Natural killer cell treated with Interleukin-12 subunit alpha and Interleukin-12 subunit beta and Interleukin-15 and Interleukin-18, amount 100 ng/mL, for 72 hours (primary cell): ENCODE data around the gene COMMD9. TPM values are rescaled to one million over a fixed set of nuclear protein-coding genes. Genes with fewer than 3 reads are reported as not detected.
A peak's percentile ranks its signal among the peaks of the same experiment; 100 is the strongest.

ENCODE experiments used
- ATAC-seq, 2 donors: fragments of 150-1000 bp; cut with Tn5 transposase in 1 of 2; sonication (Bioruptor Pico), chemical (Tn5 transposase) in 1 of 2; 2 replicates each; pipeline ENCODE4 v1.10.0; 2021
- DNase-seq: peaks from one replicate; pipeline ENCODE4 v3.0.0; 2022; ENCODE audit warnings: low spot score
- H3K27ac Mint-ChIP-seq, 2 donors: 1 replicate in 1 of 2; 2 replicates in 1 of 2; pipeline ENCODE4 v1.8.0; 2022; ENCODE audit warnings: mixed read lengths in 2 of 2, mild to moderate bottlenecking in 1 of 2, moderate library complexity in 1 of 2
- H3K27me3 Mint-ChIP-seq, 2 donors: 1 replicate in 1 of 2; 2 replicates in 1 of 2; pipeline ENCODE4 v1.8.0; 2022; ENCODE audit warnings: mixed read lengths in 2 of 2
- H3K36me3 Mint-ChIP-seq: one replicate; pipeline ENCODE4 v1.8.0; 2022; ENCODE audit warnings: mixed read lengths
- H3K4me1 Mint-ChIP-seq, 2 donors: 1 replicate in 1 of 2; 2 replicates in 1 of 2; pipeline ENCODE4 v1.8.0; 2022; ENCODE audit warnings: low read depth in 2 of 2, mixed read lengths in 2 of 2, mild to moderate bottlenecking in 1 of 2
- H3K4me3 Mint-ChIP-seq: one replicate; pipeline ENCODE4 v1.8.0; 2022; ENCODE audit warnings: mixed read lengths
- H3K9me3 Mint-ChIP-seq: 2 replicates; pipeline ENCODE4 v1.8.0; 2022; ENCODE audit warnings: mixed read lengths
- total RNA-seq, 2 donors: library from RNA; stranded (reverse); gene quantifications; one replicate each; pipeline ENCODE4 v1.2.3, GENCODE V29; 2022

COMMD9 gene
- total RNA-seq, 2 donors from 2014 or later: 49.1 to 54.8 TPM

GRCh38 chr11:36312611-36313472 is 23.6 kb upstream of the COMMD9 start:
- DNase-seq (no peak), ATAC-seq (peak; percentile 84 to 88)
- Mint-ChIP-seq H3K27ac (peak overlapping the region in 1 of 2 donors; percentile 79), H3K4me3 (peak overlapping the region; percentile 20), H3K4me1 (peaks cover 27 to 29% of the 10 kb centered on the region in 2 donors), H3K36me3 (no peaks in the 10 kb centered on the region), H3K27me3 (peaks cover 0 to 7% of the 10 kb centered on the region in 2 donors), H3K9me3 (no peaks in the 10 kb centered on the region)

GRCh38 chr11:36311926-36312595 is 22.8 kb upstream of the COMMD9 start:
- Mint-ChIP-seq H3K27ac (peak overlapping the region in 1 of 2 donors; percentile 79), H3K27me3 (peaks cover 0 to 4% of the 10 kb centered on the region in 2 donors), H3K4me1 (peaks cover 33 to 35% of the 10 kb centered on the region in 2 donors), H3K4me3 (peak overlapping the region; percentile 20), H3K9me3 (no peaks in the 10 kb centered on the region), H3K36me3 (no peaks in the 10 kb centered on the region)
- DNase-seq: no peak
- peak; percentile 26 to 52 for ATAC-seq

GRCh38 chr11:36309779-36310178 is 20.6 kb upstream of the COMMD9 start:
- Mint-ChIP-seq H3K36me3 (no peaks in the 10 kb centered on the region), H3K4me3 (no peak overlapping the region), H3K27ac (peak overlapping the region in 1 of 2 donors; percentile 2), H3K27me3 (no peaks in the 10 kb centered on the region), H3K9me3 (no peaks in the 10 kb centered on the region), H3K4me1 (peaks cover 41 to 49% of the 10 kb centered on the region in 2 donors)
- DNase-seq: no peak
- no peak for ATAC-seq

- Mint-ChIP-seq H3K4me3 (no peak overlapping the region), H3K27ac (peak overlapping the region in 1 of 2 donors; percentile 34), H3K9me3 (no peaks in the 10 kb centered on the region), H3K4me1 (peaks cover 41 to 46% of the 10 kb centered on the region in 2 donors), H3K36me3 (no peaks in the 10 kb centered on the region), H3K27me3 (no peaks in the 10 kb centered on the region)
- ATAC-seq (no peak), DNase-seq (no peak)
These were observed 19.4 kb upstream of the COMMD9 start for GRCh38 chr11:36308577-36308976.

- peak overlapping the region; percentile 5 to 60 for H3K27ac Mint-ChIP-seq
- H3K4me3 Mint-ChIP-seq: no peak overlapping the region
- no peaks in the 10 kb centered on the region for H3K27me3 Mint-ChIP-seq
- peaks cover 25 to 31% of the 10 kb centered on the region in 2 donors for H3K4me1 Mint-ChIP-seq
- peak in 1 of 2 donors; percentile 66 for ATAC-seq
- no peaks in the 10 kb centered on the region for H3K9me3 Mint-ChIP-seq
- H3K36me3 Mint-ChIP-seq: no peaks in the 10 kb centered on the region
- DNase-seq: no peak
These were observed 17.7 kb upstream of the COMMD9 start for GRCh38 chr11:36306888-36307287.

- DNase-seq (no peak), ATAC-seq (no peak)
- Mint-ChIP-seq H3K4me1 (peaks cover 21 to 25% of the 10 kb centered on the region in 2 donors), H3K27me3 (peaks cover 0 to 4% of the 10 kb centered on the region in 2 donors), H3K36me3 (no peaks in the 10 kb centered on the region), H3K27ac (no peak overlapping the region), H3K4me3 (no peak overlapping the region), H3K9me3 (no peaks in the 10 kb centered on the region)
These were observed 15.8 kb upstream of the COMMD9 start for GRCh38 chr11:36305047-36305446.

GRCh38 chr11:36304351-36304750 is 15.1 kb upstream of the COMMD9 start:
- Mint-ChIP-seq H3K4me1 (peaks cover 21 to 25% of the 10 kb centered on the region in 2 donors), H3K27me3 (peaks cover 0 to 4% of the 10 kb centered on the region in 2 donors), H3K27ac (no peak overlapping the region), H3K36me3 (no peaks in the 10 kb centered on the region), H3K9me3 (no peaks in the 10 kb centered on the region), H3K4me3 (no peak overlapping the region)
- ATAC-seq (no peak), DNase-seq (no peak)

- no peaks in the 10 kb centered on the region for H3K9me3 Mint-ChIP-seq
- no peaks in the 10 kb centered on the region for H3K36me3 Mint-ChIP-seq
- ATAC-seq (no peak), DNase-seq (no peak)
- H3K4me1 Mint-ChIP-seq: peaks cover 0 to 6% of the 10 kb centered on the region in 2 donors
- H3K27me3 Mint-ChIP-seq: peaks cover 0 to 6% of the 10 kb centered on the region in 2 donors
- no peak overlapping the region for H3K4me3 Mint-ChIP-seq
- peak overlapping the region in 1 of 2 donors; percentile 28 for H3K27ac Mint-ChIP-seq
These were observed 11.4 kb upstream of the COMMD9 start for GRCh38 chr11:36300650-36301049.

- no peaks in the 10 kb centered on the region for H3K9me3 Mint-ChIP-seq
- H3K27ac Mint-ChIP-seq: peak overlapping the region in 1 of 2 donors; percentile 61
- no peak for ATAC-seq
- peaks cover 4 to 17% of the 10 kb centered on the region in 2 donors for H3K4me1 Mint-ChIP-seq
- H3K27me3 Mint-ChIP-seq: peaks cover 0 to 6% of the 10 kb centered on the region in 2 donors
- H3K36me3 Mint-ChIP-seq: no peaks in the 10 kb centered on the region
- no peak overlapping the region for H3K4me3 Mint-ChIP-seq
- no peak for DNase-seq
These were observed 7.8 kb upstream of the COMMD9 start for GRCh38 chr11:36296884-36297543.

GRCh38 chr11:36295926-36296325 is 6.7 kb upstream of the COMMD9 start, which contains the start of gene PRR5L:
PRR5L (plus strand) TSS chr11:36296288; CDS start chr11:36401122, 104,834 bp downstream.
- Mint-ChIP-seq H3K4me1 (peaks cover 4 to 19% of the 10 kb centered on the region in 2 donors), H3K27ac (peak within 1 kb of the TSS in 1 of 2 donors; percentile 61), H3K36me3 (no peaks in the 10 kb centered on the region), H3K9me3 (no peaks in the 10 kb centered on the region), H3K27me3 (peaks cover 0 to 2% of the 10 kb centered on the region in 2 donors), H3K4me3 (no peak within 1 kb of the TSS)
- DNase-seq (no peak), ATAC-seq (no peak)

- ATAC-seq (peak; percentile 43 to 59), DNase-seq (peak; percentile 64)
- Mint-ChIP-seq H3K9me3 (no peaks in the 10 kb centered on the region), H3K4me3 (no peak overlapping the region), H3K27ac (peak overlapping the region in 1 of 2 donors; percentile 88), H3K4me1 (peaks cover 28 to 46% of the 10 kb centered on the region in 2 donors), H3K27me3 (no peaks in the 10 kb centered on the region), H3K36me3 (no peaks in the 10 kb centered on the region)
These were observed 3.1 kb upstream of the COMMD9 start for GRCh38 chr11:36292311-36292722.

GRCh38 chr11:36288442-36289225 is 590 bp downstream of the COMMD9 start:
- Mint-ChIP-seq H3K36me3 (no peaks in the 10 kb centered on the region), H3K9me3 (no peaks in the 10 kb centered on the region), H3K27ac (peak overlapping the region; percentile 78 to 92), H3K27me3 (no peaks in the 10 kb centered on the region), H3K4me1 (peaks cover 32 to 45% of the 10 kb centered on the region in 2 donors), H3K4me3 (peak overlapping the region; percentile 98)
- no peak for DNase-seq
- no peak for ATAC-seq

GRCh38 chr11:36282926-36283325 is 6.3 kb downstream of the COMMD9 start:
- H3K27me3 Mint-ChIP-seq: no peaks in the 10 kb centered on the region
- no peaks in the 10 kb centered on the region for H3K9me3 Mint-ChIP-seq
- no peak overlapping the region for H3K27ac Mint-ChIP-seq
- no peaks in the 10 kb centered on the region for H3K36me3 Mint-ChIP-seq
- DNase-seq (no peak), ATAC-seq (no peak)
- H3K4me3 Mint-ChIP-seq: no peak overlapping the region
- H3K4me1 Mint-ChIP-seq: peaks cover 10 to 15% of the 10 kb centered on the region in 2 donors
